NCI-H2029 (cell line): ENCODE measurements around the gene PLAAT3.
"Not testable (repeated sequence)": the region's sequence is repeated elsewhere in the genome, so short reads cannot be mapped to it uniquely, and the experiment has no call there.

Experiments used
- DNase-seq: peaks from one replicate; lab custom pipeline; 2025; lab: John Stamatoyannopoulos, UW

Gene PLAAT3

GRCh38 chr11:63609536-63609935 lies 4.7 kb downstream of the PLAAT3 start:
- DNase-seq, result no peak

GRCh38 chr11:63608353-63609345 lies 5.6 kb downstream of the PLAAT3 start:
- no peak for DNase-seq

- DNase-seq, result no peak
Observed at GRCh38 chr11:63603180-63603518, 11.1 kb downstream of the PLAAT3 start.

- not testable (repeated sequence) for DNase-seq
Observed at GRCh38 chr11:63602290-63603179, 11.7 kb downstream of the PLAAT3 start.

GRCh38 chr11:63599211-63600122 lies 14.8 kb downstream of the PLAAT3 start:
- DNase-seq, result no peak

- DNase-seq, result no peak
Observed at GRCh38 chr11:63598556-63598955, 15.7 kb downstream of the PLAAT3 start.

- no peak for DNase-seq
Observed at GRCh38 chr11:63595296-63595695, 18.9 kb downstream of the PLAAT3 start.

GRCh38 chr11:63592975-63593395 lies 21.2 kb downstream of the PLAAT3 start:
- DNase-seq, result no peak

- no peak for DNase-seq
Observed at GRCh38 chr11:63590024-63590788, 24.0 kb downstream of the PLAAT3 start.

GRCh38 chr11:63589000-63589399 lies 25.2 kb downstream of the PLAAT3 start:
- DNase-seq, result no peak

- no peak for DNase-seq
Observed at GRCh38 chr11:63586451-63587166, 27.6 kb downstream of the PLAAT3 start.

- no peak for DNase-seq
Observed at GRCh38 chr11:63583357-63583677, 30.9 kb downstream of the PLAAT3 start.

GRCh38 chr11:63581224-63581623 lies 33.0 kb downstream of the PLAAT3 start:
- not testable (repeated sequence) for DNase-seq

- DNase-seq, result not testable (repeated sequence)
Observed at GRCh38 chr11:63578882-63579281, 35.4 kb downstream of the PLAAT3 start.

- no peak for DNase-seq
Observed at GRCh38 chr11:63574856-63575602, 39.2 kb downstream of the PLAAT3 start.

GRCh38 chr11:63573881-63574855 lies 40.1 kb downstream of the PLAAT3 start:
- peak; percentile 90 for DNase-seq

- no peak for DNase-seq
Observed at GRCh38 chr11:63572026-63572688, 42.1 kb downstream of the PLAAT3 start.

GRCh38 chr11:63569570-63569969 lies 44.7 kb downstream of the PLAAT3 start:
- DNase-seq, result no peak
